ENCODE results near the gene C3orf18.

Gene C3orf18

DNA sequence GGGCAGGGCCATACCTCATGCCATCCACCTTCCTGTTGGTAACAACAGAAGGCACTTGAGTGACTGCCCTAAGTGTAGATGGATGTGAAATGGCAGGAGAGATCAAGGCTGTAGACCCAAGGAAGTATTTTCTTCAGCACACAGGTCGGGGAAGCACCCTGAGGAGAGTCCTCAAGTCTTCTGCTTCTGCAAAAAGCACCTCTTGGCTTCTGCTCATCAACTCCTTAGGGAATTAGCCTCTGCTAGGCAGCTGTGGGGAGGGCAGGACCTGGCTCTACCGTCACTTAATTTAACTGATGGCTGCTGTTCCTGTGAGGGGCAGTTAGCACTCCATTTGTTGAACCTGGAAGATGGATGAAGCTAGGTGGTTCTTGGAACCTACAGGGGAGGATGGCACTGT is 57.2 kb downstream of the C3orf18 start:
- Histone ChIP-seq H4K20me1 (ENCODE audit: insufficient read depth) (no peaks in the 10 kb centered on the region), H3K4me1 (ENCODE audit: low read depth, poor library complexity, severe bottlenecking) (no peaks in the 10 kb centered on the region), H3K79me2 (ENCODE audit: insufficient read depth, low read depth) (no peaks in the 10 kb centered on the region), H3K27me3 (ENCODE audit: insufficient read depth, low read depth) (peaks cover 18% of the 10 kb centered on the region), H3K36me3 (ENCODE audit: insufficient read depth) (no peaks in the 10 kb centered on the region), H3K4me2 (no peak overlapping the region), H3K9ac (no peak overlapping the region), H3K27ac (no peak overlapping the region), H3K4me3 (IDR thresholded peaks at IDR 0.05; ENCODE audit: insufficient read depth, low read depth, low read length) (no peak overlapping the region), H2AFZ (ENCODE audit: low read depth) (no peak overlapping the region)
- TF ChIP-seq, protein P1, sequence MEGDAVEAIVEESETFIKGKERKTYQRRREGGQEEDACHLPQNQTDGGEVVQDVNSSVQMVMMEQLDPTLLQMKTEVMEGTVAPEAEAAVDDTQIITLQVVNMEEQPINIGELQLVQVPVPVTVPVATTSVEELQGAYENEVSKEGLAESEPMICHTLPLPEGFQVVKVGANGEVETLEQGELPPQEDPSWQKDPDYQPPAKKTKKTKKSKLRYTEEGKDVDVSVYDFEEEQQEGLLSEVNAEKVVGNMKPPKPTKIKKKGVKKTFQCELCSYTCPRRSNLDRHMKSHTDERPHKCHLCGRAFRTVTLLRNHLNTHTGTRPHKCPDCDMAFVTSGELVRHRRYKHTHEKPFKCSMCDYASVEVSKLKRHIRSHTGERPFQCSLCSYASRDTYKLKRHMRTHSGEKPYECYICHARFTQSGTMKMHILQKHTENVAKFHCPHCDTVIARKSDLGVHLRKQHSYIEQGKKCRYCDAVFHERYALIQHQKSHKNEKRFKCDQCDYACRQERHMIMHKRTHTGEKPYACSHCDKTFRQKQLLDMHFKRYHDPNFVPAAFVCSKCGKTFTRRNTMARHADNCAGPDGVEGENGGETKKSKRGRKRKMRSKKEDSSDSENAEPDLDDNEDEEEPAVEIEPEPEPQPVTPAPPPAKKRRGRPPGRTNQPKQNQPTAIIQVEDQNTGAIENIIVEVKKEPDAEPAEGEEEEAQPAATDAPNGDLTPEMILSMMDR (conservative IDR thresholded peaks at IDR 0.05; ENCODE audit: low read depth, low read length) = no peak

DNA sequence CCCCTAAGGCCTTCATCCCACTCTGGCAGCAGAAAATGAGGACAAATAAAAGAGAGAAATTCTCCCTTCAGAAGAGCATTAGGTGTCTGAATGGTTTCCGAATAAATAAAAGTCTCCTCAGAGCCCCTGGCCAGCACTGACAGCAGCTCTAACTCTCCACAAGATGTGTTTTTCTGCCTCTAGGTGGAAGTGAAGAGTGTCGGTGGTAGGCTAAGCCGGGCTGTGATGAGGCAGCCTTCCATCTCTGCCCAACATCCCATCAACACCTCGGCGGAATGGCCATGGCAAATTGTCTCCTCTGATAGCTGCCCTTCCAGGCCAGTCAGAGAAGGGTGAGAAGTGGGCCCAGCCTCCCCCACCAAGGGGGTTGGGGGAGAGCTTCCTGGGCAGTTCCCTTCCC is 57.8 kb downstream of the C3orf18 start:
- Histone ChIP-seq H3K9ac (no peak overlapping the region), H4K20me1 (ENCODE audit: insufficient read depth) (no peaks in the 10 kb centered on the region), H3K4me3 (IDR thresholded peaks at IDR 0.05; ENCODE audit: insufficient read depth, low read depth, low read length) (no peak overlapping the region), H3K79me2 (ENCODE audit: insufficient read depth, low read depth) (no peaks in the 10 kb centered on the region), H3K36me3 (ENCODE audit: insufficient read depth) (no peaks in the 10 kb centered on the region), H3K4me2 (no peak overlapping the region), H3K27ac (no peak overlapping the region), H3K27me3 (ENCODE audit: insufficient read depth, low read depth) (peaks cover 21% of the 10 kb centered on the region), H3K4me1 (ENCODE audit: low read depth, poor library complexity, severe bottlenecking) (no peaks in the 10 kb centered on the region), H2AFZ (ENCODE audit: low read depth) (no peak overlapping the region)
- TF ChIP-seq, protein P1 (conservative IDR thresholded peaks at IDR 0.05; ENCODE audit: low read depth, low read length) = no peak

DNA sequence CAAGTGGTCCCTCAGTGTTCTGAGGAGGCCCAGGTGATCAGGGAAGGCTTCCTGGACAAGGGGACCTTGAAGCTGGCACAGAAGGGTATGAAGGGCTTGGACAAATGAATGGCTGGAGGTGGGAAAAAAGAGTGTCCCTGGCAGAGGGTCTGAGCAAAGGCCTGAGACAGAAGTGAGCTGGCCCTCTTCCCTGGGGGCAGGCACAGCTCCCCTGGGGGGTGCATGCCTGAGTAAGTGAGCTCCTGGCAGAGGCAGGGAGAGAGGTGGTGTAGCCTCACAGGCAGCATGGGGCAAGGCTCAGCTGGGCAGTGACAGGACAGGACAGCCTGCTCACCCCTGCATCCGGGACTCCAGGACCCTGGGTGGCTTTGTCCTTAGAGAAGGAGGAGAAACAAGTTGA is 58.7 kb downstream of the C3orf18 start:
- Histone ChIP-seq H3K36me3 (ENCODE audit: insufficient read depth) (no peaks in the 10 kb centered on the region), H3K27ac (no peak overlapping the region), H3K4me3 (IDR thresholded peaks at IDR 0.05; ENCODE audit: insufficient read depth, low read depth, low read length) (no peak overlapping the region), H2AFZ (ENCODE audit: low read depth) (no peak overlapping the region), H3K9ac (no peak overlapping the region), H4K20me1 (ENCODE audit: insufficient read depth) (no peaks in the 10 kb centered on the region), H3K79me2 (ENCODE audit: insufficient read depth, low read depth) (no peaks in the 10 kb centered on the region), H3K4me2 (no peak overlapping the region), H3K4me1 (ENCODE audit: low read depth, poor library complexity, severe bottlenecking) (no peaks in the 10 kb centered on the region), H3K27me3 (ENCODE audit: insufficient read depth, low read depth) (peaks cover 19% of the 10 kb centered on the region; the same call in 1 of the 2 replicates)
- TF ChIP-seq, protein P1 (conservative IDR thresholded peaks at IDR 0.05; ENCODE audit: low read depth, low read length) = no peak

Measured in KMS-11 (cell line).